HepG2 (cell line): ENCODE data around the gene NCOA6.

Experiments used
- BHLHE40 ChIP-seq: IDR thresholded peaks from 2 replicates; pipeline ENCODE4 v1.6.1; 2011; ENCODE audit warnings: low read length, improper control_type of control experiment
- DNMT1 ChIP-seq: sonication (generic); formaldehyde crosslinking; IDR thresholded peaks from 2 replicates; pipeline ENCODE4 v1.5.1; 2020; ENCODE audit warnings: mild to moderate bottlenecking, missing genetic modification reagents
- EZH2 ChIP-seq: conservative IDR thresholded peaks from 2 replicates; pipeline ENCODE4 v1.6.1; 2012; ENCODE audit warnings: mild to moderate bottlenecking, low read depth, low read length, moderate library complexity
- HDAC1 ChIP-seq: sonication (generic); formaldehyde crosslinking; IDR thresholded peaks from 2 replicates; pipeline ENCODE4 v1.5.1; 2020; ENCODE audit warnings: mild to moderate bottlenecking, missing genetic modification reagents
- HDAC6 ChIP-seq: fragments of 200-600 bp; sonication (generic); IDR thresholded peaks from 2 replicates; pipeline ENCODE4 v1.7.0; 2017; ENCODE audit warnings: mild to moderate bottlenecking, antibody characterized with exemption, low read length, low read depth
- HMG20A ChIP-seq: IDR thresholded peaks from 2 replicates; pipeline ENCODE4 v1.6.1; 2016; ENCODE audit warnings: borderline replicate concordance
- KDM5A ChIP-seq: fragments of 200-600 bp; sonication (generic); IDR thresholded peaks from 2 replicates; pipeline ENCODE4 v1.7.0; 2018; ENCODE audit warnings: antibody characterized with exemption, mild to moderate bottlenecking, low read length, borderline replicate concordance
- KLF9 ChIP-seq: IDR thresholded peaks from 2 replicates; pipeline ENCODE4 v1.6.1; 2016; ENCODE audit warnings: low read depth
- NR2F1 ChIP-seq, 2 experiments: fragments of 450-650 bp in 1 of 2; formaldehyde crosslinking in 1 of 2; IDR thresholded peaks; 2 replicates each; pipeline versions ENCODE4 v1.5.0 to v1.6.1; 2016 to 2020; ENCODE audit warnings: mild to moderate bottlenecking in 1 of 2, missing compliant biosample characterization in 1 of 2, missing genetic modification reagents in 1 of 2, moderate library complexity in 1 of 2
- SIN3A ChIP-seq: IDR thresholded peaks from 2 replicates; pipeline ENCODE4 v1.6.1; 2011; ENCODE audit warnings: low read depth, mild to moderate bottlenecking, control low read depth, low read length, borderline replicate concordance
- YY1 ChIP-seq: IDR thresholded peaks from 2 replicates; pipeline ENCODE4 v1.6.1; 2011; ENCODE audit warnings: low read length, low read depth, moderate library complexity, mild to moderate bottlenecking; ENCODE audit not compliant: insufficient read depth, insufficient replicate concordance
- TF ChIP-seq, protein P1 (sequence below): sonication (generic); formaldehyde crosslinking; IDR thresholded peaks from 2 replicates; pipeline ENCODE4 v1.5.0; 2020; ENCODE audit warnings: mild to moderate bottlenecking, missing genetic modification reagents, moderate library complexity
- TF ChIP-seq, protein P2 (sequence below): sonication (generic); formaldehyde crosslinking; IDR thresholded peaks from 2 replicates; pipeline ENCODE4 v1.8.1; 2023; ENCODE audit warnings: mild to moderate bottlenecking, inconsistent platforms, moderate library complexity, missing genetic modification reagents, borderline replicate concordance
- TF ChIP-seq, protein P3 (sequence below), 2 experiments: IDR thresholded peaks; 2 replicates each; pipeline ENCODE4 v1.6.1; 2011 to 2012; ENCODE audit warnings: low read length in 2 of 2, borderline replicate concordance in 1 of 2, low read depth in 1 of 2, mild to moderate bottlenecking in 1 of 2, moderate library complexity in 1 of 2

GRCh38 chr20:34693414-34693813 lies 132.0 kb downstream of the NCOA6 start:
- TF ChIP-seq HMG20A (CRISPR knock-in tag) (no peak), NR2F1 (CRISPR knock-in tag; IDR thresholded peaks at IDR 0.05) (no peak), KDM5A (no peak), BHLHE40 (no peak), DNMT1 (CRISPR knock-in tag) (no peak), HDAC1 (no peak), HDAC6 (no peak), EZH2 (no peak), YY1 (no peak), SIN3A (no peak), KLF9 (CRISPR knock-in tag) (no peak)
- TF ChIP-seq, protein P1, sequence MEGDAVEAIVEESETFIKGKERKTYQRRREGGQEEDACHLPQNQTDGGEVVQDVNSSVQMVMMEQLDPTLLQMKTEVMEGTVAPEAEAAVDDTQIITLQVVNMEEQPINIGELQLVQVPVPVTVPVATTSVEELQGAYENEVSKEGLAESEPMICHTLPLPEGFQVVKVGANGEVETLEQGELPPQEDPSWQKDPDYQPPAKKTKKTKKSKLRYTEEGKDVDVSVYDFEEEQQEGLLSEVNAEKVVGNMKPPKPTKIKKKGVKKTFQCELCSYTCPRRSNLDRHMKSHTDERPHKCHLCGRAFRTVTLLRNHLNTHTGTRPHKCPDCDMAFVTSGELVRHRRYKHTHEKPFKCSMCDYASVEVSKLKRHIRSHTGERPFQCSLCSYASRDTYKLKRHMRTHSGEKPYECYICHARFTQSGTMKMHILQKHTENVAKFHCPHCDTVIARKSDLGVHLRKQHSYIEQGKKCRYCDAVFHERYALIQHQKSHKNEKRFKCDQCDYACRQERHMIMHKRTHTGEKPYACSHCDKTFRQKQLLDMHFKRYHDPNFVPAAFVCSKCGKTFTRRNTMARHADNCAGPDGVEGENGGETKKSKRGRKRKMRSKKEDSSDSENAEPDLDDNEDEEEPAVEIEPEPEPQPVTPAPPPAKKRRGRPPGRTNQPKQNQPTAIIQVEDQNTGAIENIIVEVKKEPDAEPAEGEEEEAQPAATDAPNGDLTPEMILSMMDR (CRISPR knock-in tag), result no peak
- TF ChIP-seq, protein P2, sequence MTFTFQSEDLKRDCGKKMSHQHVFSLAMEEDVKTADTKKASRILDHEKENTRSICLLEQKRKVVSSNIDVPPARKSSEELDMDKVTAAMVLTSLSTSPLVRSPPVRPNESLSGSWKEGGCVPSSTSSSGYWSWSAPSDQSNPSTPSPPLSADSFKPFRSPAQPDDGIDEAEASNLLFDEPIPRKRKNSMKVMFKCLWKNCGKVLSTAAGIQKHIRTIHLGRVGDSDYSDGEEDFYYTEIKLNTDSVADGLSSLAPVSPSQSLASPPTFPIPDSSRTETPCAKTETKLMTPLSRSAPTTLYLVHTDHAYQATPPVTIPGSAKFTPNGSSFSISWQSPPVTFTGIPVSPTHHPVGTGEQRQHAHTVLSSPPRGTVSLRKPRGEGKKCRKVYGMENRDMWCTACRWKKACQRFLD (CRISPR knock-in tag), result no peak
- TF ChIP-seq, protein P3, sequence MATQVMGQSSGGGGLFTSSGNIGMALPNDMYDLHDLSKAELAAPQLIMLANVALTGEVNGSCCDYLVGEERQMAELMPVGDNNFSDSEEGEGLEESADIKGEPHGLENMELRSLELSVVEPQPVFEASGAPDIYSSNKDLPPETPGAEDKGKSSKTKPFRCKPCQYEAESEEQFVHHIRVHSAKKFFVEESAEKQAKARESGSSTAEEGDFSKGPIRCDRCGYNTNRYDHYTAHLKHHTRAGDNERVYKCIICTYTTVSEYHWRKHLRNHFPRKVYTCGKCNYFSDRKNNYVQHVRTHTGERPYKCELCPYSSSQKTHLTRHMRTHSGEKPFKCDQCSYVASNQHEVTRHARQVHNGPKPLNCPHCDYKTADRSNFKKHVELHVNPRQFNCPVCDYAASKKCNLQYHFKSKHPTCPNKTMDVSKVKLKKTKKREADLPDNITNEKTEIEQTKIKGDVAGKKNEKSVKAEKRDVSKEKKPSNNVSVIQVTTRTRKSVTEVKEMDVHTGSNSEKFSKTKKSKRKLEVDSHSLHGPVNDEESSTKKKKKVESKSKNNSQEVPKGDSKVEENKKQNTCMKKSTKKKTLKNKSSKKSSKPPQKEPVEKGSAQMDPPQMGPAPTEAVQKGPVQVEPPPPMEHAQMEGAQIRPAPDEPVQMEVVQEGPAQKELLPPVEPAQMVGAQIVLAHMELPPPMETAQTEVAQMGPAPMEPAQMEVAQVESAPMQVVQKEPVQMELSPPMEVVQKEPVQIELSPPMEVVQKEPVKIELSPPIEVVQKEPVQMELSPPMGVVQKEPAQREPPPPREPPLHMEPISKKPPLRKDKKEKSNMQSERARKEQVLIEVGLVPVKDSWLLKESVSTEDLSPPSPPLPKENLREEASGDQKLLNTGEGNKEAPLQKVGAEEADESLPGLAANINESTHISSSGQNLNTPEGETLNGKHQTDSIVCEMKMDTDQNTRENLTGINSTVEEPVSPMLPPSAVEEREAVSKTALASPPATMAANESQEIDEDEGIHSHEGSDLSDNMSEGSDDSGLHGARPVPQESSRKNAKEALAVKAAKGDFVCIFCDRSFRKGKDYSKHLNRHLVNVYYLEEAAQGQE (IDR thresholded peaks at IDR 0.05; ENCODE audit: borderline replicate concordance in 1 of 2, low read depth in 1 of 2, low read length in 2 of 2), result no peak
